RWPE2 (cell line): ENCODE data around the gene PCDHGA9.
A peak's percentile ranks its signal among the peaks of the same experiment; 100 is the strongest.

ENCODE experiments used
- ATAC-seq: fragments of 200-7000 bp; cut with Tn5 transposase; 3 replicates; pipeline ENCODE4 v1.9.1; 2021; ENCODE audit warnings: low read depth
- DNase-seq: peaks from one replicate; pipeline ENCODE4 v3.0.0-alpha.2; 2020; ENCODE audit warnings: low spot score
- H3K27ac ChIP-seq: fragments of 450-650 bp; 2 replicates; pipeline ENCODE4 v1.5.1; 2017; ENCODE audit warnings: mild to moderate bottlenecking; ENCODE audit not compliant: poor library complexity, severe bottlenecking
- H3K27me3 ChIP-seq: fragments of 250-450 bp; sonication (Bioruptor Pico); 2 replicates; pipeline ENCODE4 v1.5.1; 2021; ENCODE audit warnings: mild to moderate bottlenecking, moderate library complexity; ENCODE audit not compliant: insufficient read depth, poor library complexity, severe bottlenecking
- H3K36me3 ChIP-seq: fragments of 250-450 bp; sonication (Bioruptor Pico); 2 replicates; pipeline ENCODE4 v1.5.1; 2020; ENCODE audit warnings: low read depth, mild to moderate bottlenecking, moderate library complexity
- H3K4me1 ChIP-seq: fragments of 250-450 bp; sonication (Bioruptor Pico); 2 replicates; pipeline ENCODE4 v1.5.1; 2021; ENCODE audit warnings: mild to moderate bottlenecking, moderate library complexity; ENCODE audit not compliant: insufficient read depth, poor library complexity, severe bottlenecking
- H3K4me3 ChIP-seq: fragments of 250-450 bp; sonication (Bioruptor Pico); 2 replicates; pipeline ENCODE4 v1.5.1; 2021; ENCODE audit warnings: mild to moderate bottlenecking, moderate library complexity; ENCODE audit not compliant: severe bottlenecking
- H3K9me3 ChIP-seq: fragments of 250-450 bp; sonication (Bioruptor Pico); 2 replicates; pipeline ENCODE4 v1.5.1; 2021; ENCODE audit warnings: mild to moderate bottlenecking, moderate library complexity; ENCODE audit not compliant: severe bottlenecking
- CTCF ChIP-seq: fragments of 450-650 bp; IDR thresholded peaks from one replicate; pipeline ENCODE4 v1.5.1; 2017; ENCODE audit warnings: mild to moderate bottlenecking, moderate library complexity; ENCODE audit not compliant: poor library complexity, severe bottlenecking

The PCDHGA9 gene

GRCh38 chr5:141402553-141403243, at the start of gene PCDHGA9:
Gene PCDHGA9, plus strand, starts transcription at chr5:141402778. Its CDS starts 175 bp downstream, at chr5:141402953.
- ATAC-seq (peak; percentile 42; the same call in 1 of the 3 replicates), DNase-seq (no peak)
- H3K27me3 ChIP-seq = peaks cover 16% of the 10 kb centered on the region
- H3K27ac ChIP-seq = no peak within 1 kb of the TSS
- peaks cover 14% of the 10 kb centered on the region for H3K36me3 ChIP-seq
- TF ChIP-seq CTCF = peak; percentile 53
- peaks cover 31% of the 10 kb centered on the region for H3K9me3 ChIP-seq
- peaks cover 3% of the 10 kb centered on the region for H3K4me1 ChIP-seq
- H3K4me3 ChIP-seq = peak within 1 kb of the TSS; percentile 20

- DNase-seq (no peak), ATAC-seq (no peak)
- Histone ChIP-seq H3K9me3 (no peaks in the 10 kb centered on the region), H3K27me3 (peaks cover 82% of the 10 kb centered on the region), H3K4me3 (peak within 1 kb of the TSS; percentile 14), H3K4me1 (peaks cover 3% of the 10 kb centered on the region), H3K36me3 (no peaks in the 10 kb centered on the region), H3K27ac (no peak within 1 kb of the TSS)
- peak; percentile 61 for TF ChIP-seq CTCF
Observed at GRCh38 chr5:141354900-141355469, 47.6 kb upstream of the PCDHGA9 start, which contains the start of gene PCDHGA4. Gene PCDHGA4, plus strand, starts transcription at chr5:141355021. Its CDS starts 87 bp downstream, at chr5:141355108.

- no peak for ATAC-seq
- H3K4me3 ChIP-seq = no peak overlapping the region
- TF ChIP-seq CTCF = no peak
Observed at GRCh38 chr5:141355641-141356040, 46.9 kb upstream of the PCDHGA9 start.

GRCh38 chr5:141356133-141356532, 46.4 kb upstream of the PCDHGA9 start:
- Histone ChIP-seq H3K36me3 (no peaks in the 10 kb centered on the region), H3K4me3 (no peak overlapping the region), H3K27ac (no peak overlapping the region), H3K27me3 (peaks cover 84% of the 10 kb centered on the region), H3K4me1 (peaks cover 3% of the 10 kb centered on the region), H3K9me3 (no peaks in the 10 kb centered on the region)
- TF ChIP-seq CTCF = no peak
- ATAC-seq = no peak
- DNase-seq = no peak

More at GRCh38 chr5:141355641-141356040, 46.9 kb upstream of the PCDHGA9 start:
- H3K4me1 ChIP-seq = peaks cover 3% of the 10 kb centered on the region
- H3K36me3 ChIP-seq = no peaks in the 10 kb centered on the region
- no peaks in the 10 kb centered on the region for H3K9me3 ChIP-seq
- H3K27ac ChIP-seq = no peak overlapping the region
- peaks cover 83% of the 10 kb centered on the region for H3K27me3 ChIP-seq
- DNase-seq = no peak

GRCh38 chr5:141356950-141357349, 45.6 kb upstream of the PCDHGA9 start:
- H3K27ac ChIP-seq = no peak overlapping the region
- H3K4me3 ChIP-seq = no peak overlapping the region
- no peak for TF ChIP-seq CTCF
- no peaks in the 10 kb centered on the region for H3K36me3 ChIP-seq
- ATAC-seq (no peak), DNase-seq (no peak)
- no peaks in the 10 kb centered on the region for H3K9me3 ChIP-seq
- peaks cover 84% of the 10 kb centered on the region for H3K27me3 ChIP-seq
- peaks cover 3% of the 10 kb centered on the region for H3K4me1 ChIP-seq
